Glutamatergic neuron (in vitro differentiated cells): Measurements from ENCODE around the gene OLFM1. TPM values are rescaled to one million over a fixed set of nuclear protein-coding genes. Genes with fewer than 3 reads are reported as not detected.

Experiments used
- DNase-seq: peaks from one replicate; pipeline ENCODE4 v3.0.0; 2022
- H3K27ac Mint-ChIP-seq: one replicate; pipeline ENCODE4 v1.8.0; 2020; ENCODE audit warnings: mild to moderate bottlenecking, mixed read lengths, inconsistent platforms; ENCODE audit not compliant: unreplicated experiment
- H3K27me3 Mint-ChIP-seq: one replicate; pipeline ENCODE4 v1.8.0; 2020; ENCODE audit warnings: mild to moderate bottlenecking, moderate library complexity, mixed read lengths, inconsistent platforms; ENCODE audit not compliant: unreplicated experiment
- H3K36me3 Mint-ChIP-seq: one replicate; pipeline ENCODE4 v1.8.0; 2020; ENCODE audit warnings: mild to moderate bottlenecking, mixed read lengths, inconsistent platforms; ENCODE audit not compliant: unreplicated experiment
- H3K4me1 Mint-ChIP-seq: one replicate; pipeline ENCODE4 v1.8.0; 2020; ENCODE audit warnings: mild to moderate bottlenecking, low read depth, mixed read lengths, inconsistent platforms; ENCODE audit not compliant: unreplicated experiment
- H3K4me3 Mint-ChIP-seq: one replicate; pipeline ENCODE4 v1.8.0; 2020; ENCODE audit warnings: mild to moderate bottlenecking, mixed read lengths, inconsistent platforms; ENCODE audit not compliant: unreplicated experiment
- H3K9me3 Mint-ChIP-seq: one replicate; pipeline ENCODE4 v1.8.0; 2020; ENCODE audit warnings: mild to moderate bottlenecking, moderate library complexity, mixed read lengths, inconsistent platforms; ENCODE audit not compliant: unreplicated experiment
- CTCF ChIP-seq: fragments of 200-600 bp; sonication (generic); IDR thresholded peaks from one replicate; pipeline ENCODE4 v1.5.0; 2021; ENCODE audit not compliant: partially characterized antibody, unreplicated experiment
- total RNA-seq: library from RNA; stranded (reverse); fragmentation: NEBNext Ultra II Directional; extraction: Animal tissue kit (Norgen Biotek cat#: 25700); gene quantifications from one replicate; pipeline ENCODE4 v1.2.1, GENCODE V29; 2021; ENCODE audit not compliant: unreplicated experiment

Gene OLFM1
- total RNA-seq, 1 donor from 2014 or later: 387 TPM

- Mint-ChIP-seq H3K4me1 (peaks cover 42% of the 10 kb centered on the region), H3K9me3 (peaks cover 5% of the 10 kb centered on the region), H3K27me3 (peaks cover 10% of the 10 kb centered on the region), H3K36me3 (peaks cover 10% of the 10 kb centered on the region), H3K27ac (peak overlapping the region; percentile 93), H3K4me3 (peak overlapping the region; percentile 63)
- no peak for TF ChIP-seq CTCF
- DNase-seq: no peak
Observed at GRCh38 chr9:135136481-135136880, 49.0 kb downstream of the OLFM1 start.

GRCh38 chr9:135136991-135137832 lies 49.7 kb downstream of the OLFM1 start:
- Mint-ChIP-seq H3K27me3 (peaks cover 10% of the 10 kb centered on the region), H3K4me1 (peaks cover 42% of the 10 kb centered on the region), H3K4me3 (peak overlapping the region; percentile 63), H3K27ac (peak overlapping the region; percentile 93), H3K9me3 (peaks cover 5% of the 10 kb centered on the region), H3K36me3 (peaks cover 10% of the 10 kb centered on the region)
- no peak for DNase-seq
- TF ChIP-seq CTCF: no peak

GRCh38 chr9:135138078-135138855 lies 50.8 kb downstream of the OLFM1 start:
- no peak for DNase-seq
- peak overlapping the region; percentile 93 for H3K27ac Mint-ChIP-seq
- no peak for TF ChIP-seq CTCF
- peaks cover 10% of the 10 kb centered on the region for H3K36me3 Mint-ChIP-seq
- peaks cover 6% of the 10 kb centered on the region for H3K9me3 Mint-ChIP-seq
- H3K4me1 Mint-ChIP-seq: peaks cover 34% of the 10 kb centered on the region
- peaks cover 7% of the 10 kb centered on the region for H3K27me3 Mint-ChIP-seq
- H3K4me3 Mint-ChIP-seq: peak overlapping the region; percentile 52

GRCh38 chr9:135139366-135139959 lies 52.0 kb downstream of the OLFM1 start:
- H3K4me3 Mint-ChIP-seq: no peak overlapping the region
- no peak for DNase-seq
- peaks cover 10% of the 10 kb centered on the region for H3K36me3 Mint-ChIP-seq
- peak overlapping the region; percentile 11 for H3K27ac Mint-ChIP-seq
- peaks cover 7% of the 10 kb centered on the region for H3K9me3 Mint-ChIP-seq
- TF ChIP-seq CTCF: no peak
- peaks cover 5% of the 10 kb centered on the region for H3K27me3 Mint-ChIP-seq
- peaks cover 29% of the 10 kb centered on the region for H3K4me1 Mint-ChIP-seq
